ENCODE measurements around the gene C3orf20.

Gene C3orf20

DNA sequence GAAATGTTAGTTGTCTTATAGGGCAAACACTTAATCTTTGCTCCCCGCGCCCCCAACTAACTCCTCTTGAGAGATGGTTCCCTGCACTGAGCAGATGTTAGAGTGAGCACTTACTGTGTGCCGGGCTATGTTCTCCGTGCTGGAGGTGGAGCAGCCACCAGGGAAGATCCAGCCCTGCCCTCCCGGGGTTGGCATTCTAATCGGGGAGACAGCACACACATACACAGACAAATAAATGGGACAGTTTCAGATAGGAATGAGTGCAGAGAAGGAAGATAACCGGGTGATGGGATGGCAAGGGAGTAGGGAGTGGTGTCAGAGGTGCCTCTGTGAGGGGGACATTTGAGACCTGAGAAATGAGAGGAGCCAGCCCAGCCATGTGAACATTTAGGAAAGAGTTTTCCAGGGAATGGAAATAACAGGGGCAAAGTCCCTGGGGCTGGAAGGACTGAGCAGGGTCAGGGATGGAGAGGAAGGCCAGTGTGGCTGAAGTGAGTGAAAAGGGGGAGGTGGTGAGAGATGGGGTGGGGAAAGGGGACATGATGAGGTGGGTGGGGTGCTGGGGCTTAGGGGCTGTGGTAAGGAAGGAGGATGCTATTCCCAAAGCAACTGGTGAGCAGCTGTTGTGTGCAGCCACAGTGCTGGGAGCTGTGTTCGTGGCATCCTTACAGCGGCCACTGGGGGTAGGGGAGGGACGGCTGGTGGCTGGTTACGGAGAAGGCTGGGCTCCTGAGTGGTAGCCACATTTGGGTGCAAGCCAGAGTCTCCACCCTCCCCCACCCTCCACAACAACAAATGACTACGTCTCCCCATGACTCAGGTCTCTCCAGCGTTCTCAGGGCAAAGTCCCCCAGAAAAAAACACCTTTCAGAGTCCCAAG is 128.4 kb downstream of the C3orf20 start:
- Histone ChIP-seq H3K18ac (ENCODE audit: low read length) (no peak overlapping the region), H3K4me2 (ENCODE audit: low read length) (no peak overlapping the region), H3K79me1 (ENCODE audit: low read length) (no peaks in the 10 kb centered on the region), H3K27ac (ENCODE audit: low read depth, low read length) (no peak overlapping the region), H3K23ac (ENCODE audit: low read length) (no peak overlapping the region), H4K91ac (ENCODE audit: low read depth, low read length) (no peak overlapping the region), H2AK5ac (ENCODE audit: low read length) (no peak overlapping the region), H4K8ac (ENCODE audit: low read depth, low read length) (no peak overlapping the region), H2AFZ (ENCODE audit: insufficient read depth, low read length, poor library complexity) (peak overlapping the region; percentile 0), H3K4ac (ENCODE audit: low read depth, low read length) (no peak overlapping the region), H3K79me2 (ENCODE audit: control insufficient read depth, insufficient read depth, low read length, poor library complexity) (no peaks in the 10 kb centered on the region), H3K9ac (ENCODE audit: low read length) (no peak overlapping the region), H3K14ac (ENCODE audit: low read length) (no peak overlapping the region), H2BK12ac (ENCODE audit: low read length) (no peak overlapping the region), H3K4me3 (ENCODE audit: low read depth, low read length) (no peak overlapping the region), H3K36me3 (ENCODE audit: control insufficient read depth in 1 of 2, insufficient read depth in 2 of 2, low read length in 2 of 2) (no peaks in the 10 kb centered on the region), H3K9me3 (ENCODE audit: insufficient read depth, low read depth, low read length) (no peaks in the 10 kb centered on the region), H2BK5ac (ENCODE audit: low read depth, low read length, poor library complexity) (no peak overlapping the region), H4K12ac (ENCODE audit: low read depth, low read length) (no peak overlapping the region), H3K27me3 (ENCODE audit: insufficient read depth, low read length) (no peaks in the 10 kb centered on the region), H3K4me1 (ENCODE audit: control insufficient read depth in 1 of 2, insufficient read depth in 2 of 2, low read length in 2 of 2) (peaks cover 11% of the 10 kb centered on the region in 2 experiments), H2BK120ac (ENCODE audit: insufficient read depth, low read length, poor library complexity) (no peak overlapping the region)
- WGBS (ENCODE audit: extremely low coverage, insufficient coverage, insufficient read length), result no CpG with 5 or more reads among the region's 13 CpGs
- no peak for DNase-seq

DNA sequence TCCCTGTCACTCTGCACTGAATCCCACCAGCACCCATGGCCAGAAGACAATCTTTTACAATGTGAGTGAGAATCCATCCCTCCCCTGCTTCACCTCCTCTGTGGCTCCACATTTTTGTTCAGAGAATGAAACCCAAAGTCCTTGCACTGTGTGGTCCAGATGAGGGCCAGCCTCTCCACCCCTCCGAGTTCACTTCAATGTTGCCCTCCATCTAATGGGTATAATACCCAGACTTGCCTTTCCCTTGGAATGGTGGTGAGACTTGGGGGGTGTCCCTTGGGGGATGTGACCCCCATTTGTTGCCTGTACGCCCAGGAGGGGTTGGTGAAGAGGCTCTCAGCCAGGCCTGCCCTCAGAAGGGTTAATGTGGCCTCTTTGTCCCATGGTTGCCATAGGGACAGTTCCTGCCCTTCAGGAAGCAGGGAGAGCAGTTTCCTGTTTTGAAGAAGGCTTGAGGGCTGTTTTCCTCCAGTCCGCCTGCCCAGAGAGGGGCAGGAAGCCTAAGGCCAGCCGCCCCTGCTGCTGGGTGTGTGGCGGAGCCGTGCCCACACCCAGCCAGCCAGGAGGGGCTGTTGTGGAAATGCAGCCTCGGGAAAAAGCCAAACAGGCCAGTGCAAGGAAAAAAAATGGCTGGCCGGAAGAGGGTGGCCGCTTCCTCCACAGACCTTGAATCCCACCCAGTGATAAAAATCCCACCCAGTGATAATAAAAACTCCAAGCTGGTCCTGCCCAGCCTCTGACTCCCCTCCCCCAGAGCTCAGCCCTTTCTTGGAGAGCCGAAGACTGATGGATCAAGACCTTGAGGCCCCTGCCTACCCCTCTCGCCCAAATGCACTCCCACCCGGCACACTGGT is 129.3 kb downstream of the C3orf20 start:
- no peak overlapping the region for H4K91ac ChIP-seq (ENCODE audit: low read depth, low read length)
- no peak overlapping the region for H3K23ac ChIP-seq (ENCODE audit: low read length)
- no peak overlapping the region for H2BK5ac ChIP-seq (ENCODE audit: low read depth, low read length, poor library complexity)
- no peak for DNase-seq
- peak overlapping the region; percentile 36 for H2AK5ac ChIP-seq (ENCODE audit: low read length)
- no peaks in the 10 kb centered on the region for H3K36me3 ChIP-seq (ENCODE audit: control insufficient read depth in 1 of 2, insufficient read depth in 2 of 2, low read length in 2 of 2)
- no peak overlapping the region for H3K14ac ChIP-seq (ENCODE audit: low read length)
- H2BK120ac ChIP-seq (ENCODE audit: insufficient read depth, low read length, poor library complexity), result no peak overlapping the region
- no peak overlapping the region for H3K4ac ChIP-seq (ENCODE audit: low read depth, low read length)
- H3K18ac ChIP-seq (ENCODE audit: low read length), result no peak overlapping the region
- no peaks in the 10 kb centered on the region for H3K27me3 ChIP-seq (ENCODE audit: insufficient read depth, low read length)
- peak overlapping the region; percentile 34 for H4K8ac ChIP-seq (ENCODE audit: low read depth, low read length)
- no peak overlapping the region for H2AFZ ChIP-seq (ENCODE audit: insufficient read depth, low read length, poor library complexity)
- H3K4me3 ChIP-seq (ENCODE audit: low read depth, low read length), result no peak overlapping the region
- no peaks in the 10 kb centered on the region for H3K79me2 ChIP-seq (ENCODE audit: control insufficient read depth, insufficient read depth, low read length, poor library complexity)
- no peaks in the 10 kb centered on the region for H3K79me1 ChIP-seq (ENCODE audit: low read length)
- no peak overlapping the region for H3K27ac ChIP-seq (ENCODE audit: low read depth, low read length)
- H4K12ac ChIP-seq (ENCODE audit: low read depth, low read length), result no peak overlapping the region
- no peak overlapping the region for H3K9ac ChIP-seq (ENCODE audit: low read length)
- H3K9me3 ChIP-seq (ENCODE audit: insufficient read depth, low read depth, low read length), result no peaks in the 10 kb centered on the region
- H3K4me1 ChIP-seq (ENCODE audit: control insufficient read depth in 1 of 2, insufficient read depth in 2 of 2, low read length in 2 of 2), result peaks cover 11% of the 10 kb centered on the region in 2 experiments
- no peak overlapping the region for H3K4me2 ChIP-seq (ENCODE audit: low read length)
- no peak overlapping the region for H2BK12ac ChIP-seq (ENCODE audit: low read length)
- WGBS (ENCODE audit: extremely low coverage, insufficient coverage, insufficient read length), result no CpG with 5 or more reads among the region's 12 CpGs

DNA sequence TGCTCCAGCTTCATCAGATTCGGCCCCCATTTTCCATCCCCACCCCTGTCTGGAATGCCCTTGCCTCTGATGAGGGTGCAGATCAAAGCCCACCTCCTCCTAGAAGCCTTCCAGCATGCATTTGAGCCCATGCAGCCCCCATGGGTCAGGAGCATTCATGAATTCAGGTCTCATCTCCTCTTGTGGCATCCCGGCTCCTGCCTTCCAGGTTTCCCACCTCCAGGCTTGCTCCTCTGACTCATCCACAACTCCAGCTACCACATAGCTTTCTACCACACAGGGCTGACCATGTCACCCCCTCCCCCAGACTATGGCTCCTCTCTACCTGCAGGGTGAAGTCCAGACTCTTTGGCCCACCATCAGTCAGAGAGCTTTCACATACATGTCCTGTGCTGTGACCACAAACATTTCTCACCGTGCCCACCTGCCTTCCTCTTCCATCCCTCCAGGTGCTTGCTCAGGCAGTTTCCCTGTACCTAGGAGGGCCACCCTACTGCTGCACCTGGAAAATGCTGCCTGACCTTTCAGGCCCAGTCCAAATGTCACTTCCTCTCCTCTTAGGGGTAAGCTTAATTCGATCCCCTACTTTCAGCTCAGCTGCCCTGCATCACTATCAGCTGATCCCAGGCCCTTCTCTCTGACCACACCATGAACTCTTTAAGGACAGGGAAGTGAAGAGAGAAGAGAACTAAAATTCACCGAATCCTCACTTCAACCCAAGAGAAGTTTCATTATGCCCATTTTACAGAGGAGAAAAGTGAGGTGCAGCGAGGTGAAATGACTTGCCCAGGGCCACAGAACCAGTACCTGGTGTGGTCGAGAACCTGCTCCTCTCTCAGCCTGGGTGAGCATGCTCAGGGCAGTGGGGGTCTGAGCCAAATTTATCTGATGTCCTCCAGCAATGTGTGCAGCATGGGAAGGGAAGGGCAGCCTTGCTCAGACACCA is 130.2 kb downstream of the C3orf20 start:
- H3K23ac ChIP-seq (ENCODE audit: low read length), result no peak overlapping the region
- no peak overlapping the region for H3K14ac ChIP-seq (ENCODE audit: low read length)
- H3K18ac ChIP-seq (ENCODE audit: low read length), result no peak overlapping the region
- no peak overlapping the region for H3K4me2 ChIP-seq (ENCODE audit: low read length)
- no peak overlapping the region for H3K4ac ChIP-seq (ENCODE audit: low read depth, low read length)
- peaks cover 13 to 17% of the 10 kb centered on the region in 2 experiments for H3K4me1 ChIP-seq (ENCODE audit: control insufficient read depth in 1 of 2, insufficient read depth in 2 of 2, low read length in 2 of 2)
- no peaks in the 10 kb centered on the region for H3K9me3 ChIP-seq (ENCODE audit: insufficient read depth, low read depth, low read length)
- no peak overlapping the region for H4K91ac ChIP-seq (ENCODE audit: low read depth, low read length)
- H4K12ac ChIP-seq (ENCODE audit: low read depth, low read length), result no peak overlapping the region
- H3K27ac ChIP-seq (ENCODE audit: low read depth, low read length), result no peak overlapping the region
- no peak overlapping the region for H2BK5ac ChIP-seq (ENCODE audit: low read depth, low read length, poor library complexity)
- H2BK120ac ChIP-seq (ENCODE audit: insufficient read depth, low read length, poor library complexity), result no peak overlapping the region
- H2AK5ac ChIP-seq (ENCODE audit: low read length), result no peak overlapping the region
- H3K9ac ChIP-seq (ENCODE audit: low read length), result no peak overlapping the region
- H3K79me1 ChIP-seq (ENCODE audit: low read length), result no peaks in the 10 kb centered on the region
- H2AFZ ChIP-seq (ENCODE audit: insufficient read depth, low read length, poor library complexity), result no peak overlapping the region
- no peaks in the 10 kb centered on the region for H3K79me2 ChIP-seq (ENCODE audit: control insufficient read depth, insufficient read depth, low read length, poor library complexity)
- H3K4me3 ChIP-seq (ENCODE audit: low read depth, low read length), result no peak overlapping the region
- no peaks in the 10 kb centered on the region for H3K27me3 ChIP-seq (ENCODE audit: insufficient read depth, low read length)
- H2BK12ac ChIP-seq (ENCODE audit: low read length), result peak overlapping the region; percentile 51
- WGBS (ENCODE audit: extremely low coverage, insufficient coverage, insufficient read length), result no CpG with 5 or more reads among the region's 7 CpGs
- no peaks in the 10 kb centered on the region for H3K36me3 ChIP-seq (ENCODE audit: control insufficient read depth in 1 of 2, insufficient read depth in 2 of 2, low read length in 2 of 2)
- DNase-seq, result no peak
- H4K8ac ChIP-seq (ENCODE audit: low read depth, low read length), result no peak overlapping the region

DNA sequence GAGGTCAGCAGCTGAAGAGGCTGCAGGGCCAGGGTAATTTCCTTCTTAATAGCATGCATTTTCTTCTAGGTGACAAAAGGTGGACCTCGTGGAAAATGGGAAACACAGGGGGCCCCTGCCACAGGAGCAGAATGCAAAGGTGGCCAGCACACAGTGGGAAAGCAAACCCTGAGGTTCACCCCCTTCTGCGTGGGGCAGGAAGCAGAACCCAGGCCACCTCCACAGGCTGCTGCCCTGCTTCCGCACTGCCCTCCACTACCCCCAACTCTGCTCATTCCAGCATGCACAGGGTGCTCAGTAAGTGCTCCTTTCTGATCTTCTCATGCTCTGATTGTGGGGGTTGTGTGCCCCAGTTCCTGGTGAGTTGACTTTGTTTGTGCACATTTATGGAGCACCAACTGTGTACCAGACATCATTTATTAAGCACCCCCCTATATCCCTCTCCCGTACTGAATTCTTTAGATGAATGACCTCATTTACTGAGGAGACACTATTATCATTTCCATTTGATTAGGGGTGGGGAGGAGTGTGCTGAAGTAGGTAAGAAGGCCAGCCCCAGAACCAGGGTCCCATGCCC is 131.1 kb downstream of the C3orf20 start:
- no peak overlapping the region for H2BK5ac ChIP-seq (ENCODE audit: low read depth, low read length, poor library complexity)

More for the DNA sequence above, 131.1 kb downstream of the C3orf20 start:
- Histone ChIP-seq H3K79me2 (ENCODE audit: control insufficient read depth, insufficient read depth, low read length, poor library complexity) (peaks cover 2% of the 10 kb centered on the region), H3K14ac (ENCODE audit: low read length) (no peak overlapping the region), H2AK5ac (ENCODE audit: low read length) (no peak overlapping the region), H3K9me3 (ENCODE audit: insufficient read depth, low read depth, low read length) (no peaks in the 10 kb centered on the region), H3K36me3 (ENCODE audit: control insufficient read depth in 1 of 2, insufficient read depth in 2 of 2, low read length in 2 of 2) (no peaks in the 10 kb centered on the region), H3K9ac (ENCODE audit: low read length) (no peak overlapping the region), H2BK120ac (ENCODE audit: insufficient read depth, low read length, poor library complexity) (no peak overlapping the region), H4K12ac (ENCODE audit: low read depth, low read length) (no peak overlapping the region), H3K79me1 (ENCODE audit: low read length) (peaks cover 3% of the 10 kb centered on the region), H3K23ac (ENCODE audit: low read length) (no peak overlapping the region), H3K27me3 (ENCODE audit: insufficient read depth, low read length) (peaks cover 5% of the 10 kb centered on the region), H3K27ac (ENCODE audit: low read depth, low read length) (no peak overlapping the region), H3K4ac (ENCODE audit: low read depth, low read length) (no peak overlapping the region), H3K4me1 (ENCODE audit: control insufficient read depth in 1 of 2, insufficient read depth in 2 of 2, low read length in 2 of 2) (peaks cover 13 to 20% of the 10 kb centered on the region in 2 experiments), H4K91ac (ENCODE audit: low read depth, low read length) (no peak overlapping the region), H2BK12ac (ENCODE audit: low read length) (no peak overlapping the region), H2AFZ (ENCODE audit: insufficient read depth, low read length, poor library complexity) (no peak overlapping the region), H3K4me2 (ENCODE audit: low read length) (no peak overlapping the region), H3K4me3 (ENCODE audit: low read depth, low read length) (no peak overlapping the region), H3K18ac (ENCODE audit: low read length) (no peak overlapping the region), H4K8ac (ENCODE audit: low read depth, low read length) (no peak overlapping the region)
- WGBS (ENCODE audit: extremely low coverage, insufficient coverage, insufficient read length), result no CpG with 5 or more reads among the region's 4 CpGs
- DNase-seq, result no peak
